ENCODE measurements around the gene SALL2. TPM values are rescaled to one million over a fixed set of nuclear protein-coding genes. Genes with fewer than 3 reads are reported as not detected.

Gene SALL2
- total RNA-seq, 4 donors from 2014 or later = 3.0 to 15.6 (median 4.4) TPM

- DNase-seq (ENCODE audit: low spot score in 2 of 2) = no peak
- H3K4me1 ChIP-seq = peaks cover 22% of the 10 kb centered on the region
- TF ChIP-seq CTCF (IDR thresholded peaks at IDR 0.05) (no peak), POLR2A (IDR thresholded peaks at IDR 0.05) (no peak), EP300 (IDR thresholded peaks at IDR 0.05) (no peak), POLR2AphosphoS5 (IDR thresholded peaks at IDR 0.05) (no peak)
- H3K36me3 ChIP-seq = peaks cover 39% of the 10 kb centered on the region
- H3K27ac ChIP-seq = no peak overlapping the region
- H3K4me3 ChIP-seq = no peak overlapping the region
- no peaks in the 10 kb centered on the region for H3K9me3 ChIP-seq
- H3K27me3 ChIP-seq = no peaks in the 10 kb centered on the region
Measured at GRCh38 chr14:21505012-21505553, 21.1 kb downstream of the SALL2 start.

GRCh38 chr14:21503376-21503775, 22.8 kb downstream of the SALL2 start:
- no peak overlapping the region for H3K27ac ChIP-seq
- TF ChIP-seq EP300 (IDR thresholded peaks at IDR 0.05) (no peak), POLR2A (IDR thresholded peaks at IDR 0.05) (no peak), POLR2AphosphoS5 (IDR thresholded peaks at IDR 0.05) (no peak), CTCF (IDR thresholded peaks at IDR 0.05) (no peak)
- no peak overlapping the region for H3K4me3 ChIP-seq
- no peak for DNase-seq (ENCODE audit: low spot score in 2 of 2)
- no peaks in the 10 kb centered on the region for H3K9me3 ChIP-seq
- 95% methylated on average over 3 of the region's 4 CpGs for WGBS
- peaks cover 56% of the 10 kb centered on the region for H3K36me3 ChIP-seq
- no peaks in the 10 kb centered on the region for H3K27me3 ChIP-seq
- peaks cover 6% of the 10 kb centered on the region for H3K4me1 ChIP-seq

- no peak overlapping the region for H3K4me3 ChIP-seq
- H3K9me3 ChIP-seq = no peaks in the 10 kb centered on the region
- H3K27ac ChIP-seq = no peak overlapping the region
- no peak for TF ChIP-seq POLR2AphosphoS5 (IDR thresholded peaks at IDR 0.05)
- TF ChIP-seq CTCF (IDR thresholded peaks at IDR 0.05) = no peak
- TF ChIP-seq EP300 (IDR thresholded peaks at IDR 0.05) = no peak
- DNase-seq (ENCODE audit: low spot score in 2 of 2) = no peak
- WGBS = 93% methylated on average over 5 of the region's 5 CpGs
- H3K4me1 ChIP-seq = no peaks in the 10 kb centered on the region
- peaks cover 61% of the 10 kb centered on the region for H3K36me3 ChIP-seq
- H3K27me3 ChIP-seq = no peaks in the 10 kb centered on the region
Measured at GRCh38 chr14:21501568-21501967, 24.6 kb downstream of the SALL2 start.

- TF ChIP-seq POLR2AphosphoS5 (IDR thresholded peaks at IDR 0.05) = no peak
- TF ChIP-seq EP300 (IDR thresholded peaks at IDR 0.05) = no peak
- peak; percentile 24 to 32 for TF ChIP-seq CTCF (IDR thresholded peaks at IDR 0.05)
- TF ChIP-seq POLR2A (IDR thresholded peaks at IDR 0.05) = no peak
- no peak for DNase-seq (ENCODE audit: low spot score in 2 of 2)
- WGBS = 55% methylated on average over 5 of the region's 5 CpGs
- no peaks in the 10 kb centered on the region for H3K9me3 ChIP-seq
- peaks cover 86% of the 10 kb centered on the region for H3K36me3 ChIP-seq
- H3K27me3 ChIP-seq = no peaks in the 10 kb centered on the region
- H3K27ac ChIP-seq = no peak overlapping the region
- no peaks in the 10 kb centered on the region for H3K4me1 ChIP-seq
- H3K4me3 ChIP-seq = no peak overlapping the region
Measured at GRCh38 chr14:21498540-21499526, 27.3 kb downstream of the SALL2 start.

- H3K4me1 ChIP-seq = no peaks in the 10 kb centered on the region
- H3K27me3 ChIP-seq = no peaks in the 10 kb centered on the region
- H3K4me3 ChIP-seq = no peak overlapping the region
- WGBS = 97% methylated on average over 2 of the region's 2 CpGs
- TF ChIP-seq POLR2AphosphoS5 (IDR thresholded peaks at IDR 0.05) = no peak
- no peak for TF ChIP-seq CTCF (IDR thresholded peaks at IDR 0.05)
- no peak for TF ChIP-seq EP300 (IDR thresholded peaks at IDR 0.05)
- no peak for TF ChIP-seq POLR2A (IDR thresholded peaks at IDR 0.05)
- H3K9me3 ChIP-seq = no peaks in the 10 kb centered on the region
- no peak for DNase-seq (ENCODE audit: low spot score in 2 of 2)
- H3K36me3 ChIP-seq = peaks cover 94% of the 10 kb centered on the region
- H3K27ac ChIP-seq = no peak overlapping the region
Measured at GRCh38 chr14:21496453-21496852, 29.7 kb downstream of the SALL2 start.
